Astrocyte (in vitro differentiated cells and primary cell): Measurements from ENCODE around the gene MTA2.

Experiments
- CTCF ChIP-seq: IDR thresholded peaks from 2 replicates; pipeline ENCODE4 v1.5.1; 2011; ENCODE audit warnings: low read depth, mild to moderate bottlenecking, inconsistent platforms, low read length, moderate library complexity; ENCODE audit not compliant: insufficient read depth
- EZH2 ChIP-seq: IDR thresholded peaks from 2 replicates; pipeline ENCODE4 v1.6.1; 2012; ENCODE audit warnings: mild to moderate bottlenecking, low read length, inconsistent platforms; ENCODE audit not compliant: insufficient read depth

DNA sequence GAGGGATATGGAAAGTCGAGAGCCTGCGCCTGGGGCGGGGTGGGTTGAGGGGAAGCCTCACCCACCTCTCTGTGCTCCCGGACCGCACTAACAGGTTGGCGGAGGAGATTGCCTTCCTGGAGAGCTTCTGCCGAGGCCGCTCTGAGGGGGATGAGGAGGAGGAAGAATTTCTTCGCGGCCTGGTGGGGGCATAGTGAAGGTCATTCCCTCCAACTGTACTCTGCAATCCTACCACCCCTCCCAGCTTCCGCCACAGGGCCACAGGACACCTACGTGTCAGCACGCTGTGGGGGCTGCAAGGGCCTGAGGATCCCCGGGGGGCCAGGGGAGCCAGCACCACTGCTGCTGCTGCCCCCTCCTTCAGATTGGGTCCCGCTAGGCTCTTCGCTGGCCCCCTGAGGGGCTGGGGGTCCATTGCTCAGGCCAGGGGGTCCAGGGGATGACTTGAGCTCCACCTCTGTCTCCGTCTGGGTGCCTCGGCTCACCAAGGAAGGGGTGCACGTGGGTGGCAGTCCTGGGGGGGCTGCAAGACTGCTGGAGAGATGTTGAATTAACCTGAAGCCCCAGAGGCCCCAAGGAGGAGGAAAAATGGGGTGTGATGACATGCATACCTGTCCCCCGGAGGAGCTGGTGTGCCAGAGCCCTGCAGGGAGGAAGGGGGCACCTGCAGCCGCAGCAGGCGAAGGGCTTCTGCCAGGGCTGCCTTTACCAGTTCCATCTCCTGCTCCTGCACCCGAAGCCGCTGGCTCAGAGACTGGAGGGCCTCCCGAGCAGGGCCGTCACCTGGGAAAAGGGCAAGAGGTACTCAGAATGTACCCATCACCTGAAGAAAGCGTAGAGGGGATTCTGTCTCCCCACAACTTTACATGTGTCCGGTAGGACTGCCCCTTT, 9.4 kb upstream of the MTA2 start:
- no peak for TF ChIP-seq CTCF
- TF ChIP-seq EZH2: no peak
